SK-N-DZ (cell line): ENCODE measurements around the gene MYO3B.
A peak's percentile ranks its signal among the peaks of the same experiment; 100 is the strongest.

Experiments used
- DNase-seq: peaks from one replicate; pipeline ENCODE4 v3.0.0-alpha.2; 2015; ENCODE audit warnings: low spot score

Gene MYO3B

DNA sequence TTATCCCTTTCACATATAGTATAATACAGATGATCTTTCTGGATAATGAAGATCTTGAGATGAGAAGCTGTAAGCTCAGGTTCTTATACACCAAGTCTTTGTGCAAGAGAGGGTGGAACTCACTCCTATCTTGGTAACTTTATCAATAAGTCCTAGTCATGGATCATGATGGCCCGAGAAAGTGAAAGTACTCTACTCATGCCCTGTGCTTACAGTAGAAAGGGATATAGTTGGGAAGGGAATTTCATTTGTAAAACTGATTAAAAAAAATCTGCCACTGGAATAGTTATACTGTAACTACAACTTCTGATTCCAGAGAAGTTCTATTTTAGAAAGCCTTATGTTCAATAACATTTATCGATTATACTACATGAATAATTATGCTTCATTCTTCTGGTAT, 51.8 kb downstream of the MYO3B start:
- no peak for DNase-seq

DNA sequence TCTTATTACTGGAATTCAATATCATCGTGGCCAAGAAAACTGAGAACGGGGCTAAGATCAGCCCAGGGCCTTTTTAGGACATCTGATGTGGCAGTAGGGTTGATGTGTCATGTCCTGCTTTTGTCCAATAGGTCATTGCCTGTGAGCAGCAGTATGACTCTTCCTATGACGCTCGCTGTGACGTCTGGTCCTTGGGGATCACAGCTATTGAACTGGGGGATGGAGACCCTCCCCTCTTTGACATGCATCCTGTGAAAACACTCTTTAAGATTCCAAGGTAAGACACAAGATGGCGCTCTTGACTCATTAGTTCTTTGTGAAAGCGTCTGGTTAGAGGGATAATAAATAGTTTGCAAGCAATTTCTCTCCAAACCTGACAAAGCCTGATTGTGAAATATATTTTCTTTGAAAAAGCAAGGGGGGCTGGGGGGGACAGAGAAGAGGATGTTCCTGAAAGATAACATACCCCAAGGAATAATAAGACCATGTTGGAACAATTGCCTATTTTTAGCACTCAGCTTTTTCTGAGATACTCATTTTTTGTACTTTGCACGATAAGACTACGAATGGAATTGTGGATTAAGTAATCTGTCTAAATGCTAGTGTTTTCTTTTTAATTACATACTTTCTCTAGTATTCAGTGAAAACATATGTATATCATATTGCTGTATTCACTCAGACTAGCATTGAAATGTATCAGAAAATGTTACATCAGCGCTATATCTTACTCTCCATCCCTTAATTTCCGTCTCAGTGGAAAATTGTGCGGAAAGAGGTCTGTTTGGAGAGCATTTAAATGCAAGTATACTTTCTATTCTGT, 58.1 kb downstream of the MYO3B start:
- peak; percentile 50 for DNase-seq

DNA sequence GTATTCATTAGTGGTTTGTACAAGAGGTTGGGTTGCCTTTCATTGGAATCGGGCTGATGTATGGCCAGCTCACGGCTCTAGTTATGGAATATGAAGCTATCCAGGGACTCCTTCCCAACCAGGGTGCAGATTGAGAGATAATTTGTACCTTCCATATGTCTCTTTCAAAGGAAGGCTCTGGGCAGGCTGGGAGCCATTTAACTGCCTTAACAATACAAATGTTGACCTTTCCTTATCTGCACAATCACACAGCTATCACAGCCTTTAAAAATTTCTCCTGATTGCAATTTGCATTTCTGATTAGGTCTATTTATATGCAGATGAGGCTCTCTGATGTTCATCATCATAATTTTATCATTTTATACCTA, 58.7 kb downstream of the MYO3B start:
- peak; percentile 15 for DNase-seq

DNA sequence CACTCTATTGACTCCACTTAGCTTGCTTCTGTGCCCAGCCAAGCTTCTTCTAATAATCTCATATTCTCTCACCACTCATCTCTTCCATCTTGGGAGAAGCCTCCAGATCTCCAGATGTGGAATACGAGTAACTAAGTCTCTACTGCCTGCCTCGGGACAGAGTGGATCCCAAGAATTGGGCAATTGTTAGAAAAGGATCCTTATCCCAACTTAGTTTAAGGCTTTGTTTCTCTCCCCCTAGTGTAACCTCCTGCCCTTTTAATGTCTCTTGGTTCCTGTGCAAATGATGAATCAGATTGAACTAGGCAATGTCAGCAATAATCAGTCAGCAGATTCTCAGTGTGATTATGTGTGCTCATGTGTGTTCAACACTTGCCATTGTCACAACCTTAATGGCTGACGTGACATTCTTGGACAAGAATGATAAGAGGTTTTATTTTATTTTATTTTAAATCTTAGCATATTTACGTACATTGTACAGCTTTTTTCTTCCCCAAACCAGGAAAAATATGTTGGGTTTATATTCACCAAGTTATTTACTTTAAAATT, 59.7 kb downstream of the MYO3B start:
- no peak for DNase-seq

DNA sequence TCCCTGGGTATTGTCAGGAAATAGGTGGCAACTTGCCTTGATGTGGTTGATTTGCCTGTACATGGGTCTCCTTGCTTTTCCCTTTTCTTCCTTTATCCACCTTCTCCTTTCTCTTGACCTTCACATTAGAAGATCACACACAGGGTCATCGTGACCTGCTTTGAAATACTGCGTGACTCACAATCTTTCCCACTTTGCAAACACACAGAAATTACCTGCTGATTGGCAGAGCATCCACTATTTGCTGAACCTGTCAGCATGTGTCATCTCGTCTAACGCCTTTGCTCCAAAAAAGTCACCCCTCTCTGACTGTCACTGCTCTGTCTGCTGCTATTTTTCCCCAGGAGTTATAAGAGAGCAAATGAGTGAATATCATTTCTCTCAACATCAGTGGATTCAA, 60.8 kb downstream of the MYO3B start:
- DNase-seq, result no peak

DNA sequence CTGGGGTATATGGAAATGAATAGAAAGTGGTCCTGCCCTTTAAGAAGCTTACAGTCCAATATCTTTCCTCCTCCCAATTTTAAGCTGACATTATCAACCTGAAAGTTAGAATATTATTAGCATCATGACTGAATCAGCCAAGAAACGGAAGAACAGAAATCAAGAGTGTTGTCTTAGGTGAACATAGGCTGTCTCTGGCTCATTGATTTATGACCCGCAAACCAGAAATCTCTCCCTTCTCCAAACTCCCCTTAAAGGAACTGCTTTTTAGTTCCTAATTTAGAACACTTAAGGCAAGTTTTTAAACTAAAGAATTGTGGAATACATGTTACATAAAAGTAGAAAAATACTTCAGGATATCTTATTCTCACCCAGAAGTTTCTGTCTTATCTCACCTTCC, 62.7 kb downstream of the MYO3B start:
- DNase-seq, result no peak

DNA sequence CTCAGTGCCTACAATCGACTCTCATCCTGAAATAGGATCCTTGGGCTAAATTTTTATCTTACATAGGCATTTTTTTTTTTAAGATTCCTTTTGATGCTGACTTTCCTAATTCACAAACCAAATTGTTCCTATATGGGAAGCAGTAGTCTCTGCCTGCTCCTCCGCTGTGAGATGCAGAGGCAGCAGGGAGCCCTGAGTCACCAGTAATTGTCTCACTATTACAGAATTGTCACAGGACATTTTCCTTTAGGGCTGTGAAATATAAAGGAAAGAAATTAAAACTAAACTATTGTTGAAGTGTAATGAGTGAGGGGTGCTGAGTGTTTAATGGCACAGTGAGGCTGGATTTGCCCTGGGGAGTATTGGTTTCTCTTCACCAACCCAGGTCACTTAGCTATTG, 63.8 kb downstream of the MYO3B start:
- DNase-seq, result no peak

DNA sequence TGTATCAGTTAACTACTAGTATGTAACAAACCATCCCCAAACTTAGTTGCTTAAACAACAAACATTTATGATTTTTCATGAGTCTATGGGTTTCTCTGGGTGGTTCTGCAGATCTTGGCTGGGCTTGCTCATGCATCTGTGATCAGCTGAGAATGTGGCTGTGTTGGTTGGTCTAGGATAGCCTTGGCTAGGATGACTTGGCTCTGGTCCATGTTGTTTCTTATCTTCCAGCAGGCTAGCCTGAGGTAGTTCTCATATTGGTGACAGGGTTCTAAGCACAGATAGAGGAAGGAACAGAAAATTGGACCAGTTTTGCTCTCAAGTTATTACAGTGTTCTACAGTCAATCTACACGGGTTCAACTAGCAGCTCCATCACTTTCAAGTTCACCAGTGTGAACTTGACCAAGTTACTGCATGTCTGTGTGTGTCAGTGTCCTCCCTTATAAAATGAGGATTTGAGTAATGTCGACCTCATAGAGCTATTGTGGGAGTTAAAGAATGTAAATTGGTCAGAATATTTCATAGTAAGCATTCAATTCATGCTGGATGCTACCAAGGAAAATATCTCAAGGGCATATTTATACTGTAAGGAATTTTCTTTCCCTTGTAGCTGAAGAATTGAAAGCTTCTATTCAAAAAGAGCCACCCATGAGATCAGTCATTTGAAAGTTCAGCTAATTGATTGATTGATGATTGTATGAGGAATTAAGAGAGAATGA, 65.3 kb downstream of the MYO3B start:
- DNase-seq, result no peak

DNA sequence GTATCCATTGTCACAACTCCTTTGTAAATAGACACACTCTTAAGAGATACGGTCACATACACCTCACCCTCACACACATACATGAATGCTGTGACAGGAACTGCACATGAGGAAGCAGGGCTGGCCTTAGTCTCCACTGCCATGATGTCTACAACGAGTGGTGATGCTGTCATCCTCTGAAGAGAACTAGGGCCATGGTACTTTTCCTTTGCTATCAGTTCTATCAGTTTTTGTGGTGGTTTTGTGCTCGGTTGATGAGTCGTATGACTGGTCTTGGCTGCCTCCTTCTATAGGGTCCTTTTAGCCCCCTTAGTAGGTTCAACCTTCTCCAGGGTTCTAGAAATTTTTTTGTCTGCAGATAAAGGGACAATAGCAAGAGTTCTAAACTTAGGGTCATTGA, 66.0 kb downstream of the MYO3B start:
- DNase-seq, result no peak

DNA sequence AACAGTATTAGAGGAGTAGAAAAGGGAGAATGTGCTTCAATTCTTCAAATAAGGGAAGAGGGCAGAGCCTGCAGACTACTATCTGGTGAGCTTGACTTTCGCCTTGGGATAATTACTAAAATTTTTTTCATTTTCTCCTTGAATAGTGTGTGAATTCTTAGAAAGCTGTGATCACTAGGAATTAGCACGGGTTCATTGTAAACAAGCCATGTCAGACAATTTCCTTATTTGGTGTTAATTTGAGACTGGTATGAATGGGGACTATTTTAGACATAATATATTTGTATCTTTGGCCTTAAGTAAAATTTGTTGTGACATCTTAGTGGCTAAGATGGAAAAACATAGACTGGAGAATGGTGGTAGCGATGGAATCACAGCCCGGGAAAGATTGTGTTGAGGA, 66.6 kb downstream of the MYO3B start:
- DNase-seq, result no peak

DNA sequence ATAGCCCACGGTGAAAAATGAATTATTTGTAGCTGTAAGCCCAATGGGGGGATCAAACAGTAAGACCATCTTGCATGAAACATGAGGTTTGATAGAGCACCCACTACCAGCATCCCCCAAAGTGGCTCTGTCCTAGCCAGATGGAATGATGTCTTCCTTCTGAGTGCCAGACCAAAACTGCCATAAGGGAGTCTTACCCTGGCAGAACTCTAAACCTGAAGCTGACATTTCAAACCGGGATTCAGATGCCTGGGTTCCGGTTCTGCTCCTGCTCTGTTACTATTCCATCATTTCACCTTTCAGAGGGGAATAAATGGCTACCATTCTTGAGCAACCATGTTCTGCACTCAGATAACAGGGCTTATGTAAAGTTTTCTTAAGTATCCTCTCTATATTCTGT, 67.4 kb downstream of the MYO3B start:
- DNase-seq, result no peak

DNA sequence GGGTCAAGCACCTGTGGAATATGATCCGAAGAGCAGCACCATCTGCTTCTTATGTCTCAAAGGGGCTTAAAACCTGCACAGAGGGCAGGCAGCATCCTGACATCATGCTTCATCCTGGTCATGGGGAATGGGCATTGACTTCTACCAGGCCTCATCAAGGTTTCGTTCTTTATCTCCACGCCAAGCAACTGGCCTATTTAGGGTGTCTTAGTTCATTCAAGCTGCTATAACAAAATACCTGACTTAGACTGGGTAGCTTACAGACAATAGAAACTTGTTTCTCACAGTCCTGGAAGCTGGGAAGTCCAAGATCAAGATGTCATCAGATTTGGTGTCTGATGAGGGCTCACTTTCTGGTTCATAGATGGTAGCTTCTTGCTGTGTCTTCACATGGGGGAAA, 69.4 kb downstream of the MYO3B start:
- DNase-seq, result no peak

DNA sequence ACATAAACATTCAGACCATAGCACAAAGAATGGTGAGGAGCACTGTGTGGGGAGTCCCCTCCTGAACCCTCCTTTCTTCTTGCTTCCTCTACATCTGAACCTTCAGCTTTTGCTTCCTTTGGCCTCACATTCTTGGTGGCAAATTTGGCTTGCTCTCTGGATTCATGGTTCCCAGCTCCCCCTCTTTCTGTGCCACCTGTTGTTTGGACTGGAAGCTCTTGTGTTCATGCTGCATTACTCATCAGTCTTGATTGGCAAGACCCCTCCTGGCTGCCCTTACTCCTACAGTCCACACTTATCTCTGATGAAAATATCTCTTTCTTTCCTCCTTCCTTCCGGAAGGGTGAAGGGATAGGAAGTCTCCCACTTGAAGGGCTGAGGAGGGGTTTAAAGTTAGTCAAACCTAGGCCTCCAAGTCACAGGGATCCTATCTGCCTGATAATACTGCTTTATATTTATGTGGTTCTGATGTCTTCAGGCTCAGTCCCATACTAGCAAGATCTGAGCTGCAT, 70.0 kb downstream of the MYO3B start:
- DNase-seq, result no peak

DNA sequence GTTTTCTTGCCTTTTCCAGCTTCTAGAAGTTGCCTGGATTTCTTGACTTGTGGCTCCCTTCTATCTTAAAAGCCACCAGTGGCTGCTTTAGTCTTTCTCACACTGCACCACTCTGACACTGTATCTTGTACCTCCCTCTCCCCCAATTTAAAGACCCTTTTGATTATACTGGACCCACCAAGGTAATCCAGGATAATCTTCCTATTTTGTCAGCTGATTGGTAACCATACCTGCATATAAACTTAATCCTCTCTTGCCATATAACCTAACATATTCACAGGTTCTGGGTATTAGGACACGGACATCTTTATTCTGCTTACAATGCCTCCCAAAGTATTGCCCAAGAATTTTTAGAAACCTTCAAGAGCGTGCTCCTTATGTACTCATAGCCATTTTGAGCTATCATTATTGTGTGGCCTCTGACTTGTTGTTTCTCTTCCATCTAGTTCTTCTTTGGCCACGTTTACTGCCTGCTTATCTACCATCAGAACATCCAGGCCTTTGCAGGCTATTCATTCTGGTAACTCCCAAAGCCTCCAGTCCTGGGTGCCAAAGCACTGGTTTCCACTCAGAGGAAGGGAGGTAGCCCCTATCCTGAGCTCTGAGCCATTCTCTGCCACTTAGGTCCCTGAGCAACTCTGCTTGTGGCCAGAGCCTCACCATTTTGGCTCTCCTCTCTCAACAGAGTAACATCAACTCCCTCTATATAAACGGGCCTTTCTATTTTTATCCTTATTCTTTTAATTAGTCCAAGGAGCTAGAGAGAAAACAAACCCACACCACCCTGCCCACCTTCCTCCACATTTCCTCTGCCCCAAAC, 70.8 kb downstream of the MYO3B start:
- DNase-seq, result no peak

DNA sequence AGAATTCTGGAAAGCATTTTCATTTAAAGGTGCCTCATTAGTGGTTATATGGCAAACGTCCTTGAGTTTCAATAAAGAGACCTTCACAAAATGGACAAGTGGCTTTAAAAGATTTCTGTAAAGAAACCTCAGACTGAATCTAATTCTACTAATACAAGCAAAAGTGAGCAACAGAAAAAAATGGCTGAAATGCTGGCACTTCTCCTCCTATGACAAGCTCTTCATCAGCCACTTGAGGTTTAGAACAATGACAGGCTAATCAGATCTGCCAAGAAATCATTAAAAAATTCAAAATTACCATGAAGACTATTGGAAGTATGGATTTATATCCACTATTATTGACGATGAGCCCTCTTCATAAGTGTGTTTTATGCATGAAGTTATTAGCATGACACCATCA, 71.8 kb downstream of the MYO3B start:
- DNase-seq, result no peak

DNA sequence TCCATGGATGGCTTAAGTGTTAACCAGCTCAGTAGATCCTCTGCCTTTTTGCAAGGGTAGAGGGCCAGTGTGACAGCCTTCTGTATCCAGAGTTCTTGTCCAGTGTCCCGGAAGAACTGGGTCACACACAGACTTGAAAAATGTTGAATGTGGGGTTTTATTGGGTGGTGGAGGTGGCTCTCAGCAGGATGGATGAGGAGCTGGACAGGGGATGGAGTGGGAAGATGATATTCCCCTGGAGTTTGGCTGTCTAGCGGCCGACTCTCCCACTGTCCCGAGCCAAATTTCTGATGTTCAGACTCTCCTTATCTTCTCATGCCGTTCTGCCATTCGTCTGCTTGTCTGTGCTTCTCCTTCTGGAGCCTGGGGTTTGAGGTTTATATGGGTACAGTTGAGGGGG, 72.6 kb downstream of the MYO3B start:
- DNase-seq, result no peak

DNA sequence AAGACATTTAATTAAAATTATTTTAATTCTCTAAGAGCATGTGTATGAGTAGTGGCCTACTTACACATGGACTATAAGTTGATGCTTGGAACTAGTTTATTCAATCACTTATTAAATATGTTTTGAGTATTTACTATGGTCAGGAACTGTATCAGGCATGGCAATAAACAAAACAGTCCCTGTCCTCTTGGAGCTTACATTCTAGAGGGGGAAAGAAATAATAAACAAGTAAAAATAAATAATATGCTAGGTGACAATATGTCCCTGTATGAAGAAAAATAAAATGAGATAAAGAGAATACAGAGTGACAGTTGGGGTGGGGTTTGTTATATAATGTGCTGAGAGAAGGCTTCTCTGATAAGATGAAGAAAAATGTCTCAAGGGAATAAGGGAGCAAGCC, 74.5 kb downstream of the MYO3B start:
- DNase-seq, result no peak

DNA sequence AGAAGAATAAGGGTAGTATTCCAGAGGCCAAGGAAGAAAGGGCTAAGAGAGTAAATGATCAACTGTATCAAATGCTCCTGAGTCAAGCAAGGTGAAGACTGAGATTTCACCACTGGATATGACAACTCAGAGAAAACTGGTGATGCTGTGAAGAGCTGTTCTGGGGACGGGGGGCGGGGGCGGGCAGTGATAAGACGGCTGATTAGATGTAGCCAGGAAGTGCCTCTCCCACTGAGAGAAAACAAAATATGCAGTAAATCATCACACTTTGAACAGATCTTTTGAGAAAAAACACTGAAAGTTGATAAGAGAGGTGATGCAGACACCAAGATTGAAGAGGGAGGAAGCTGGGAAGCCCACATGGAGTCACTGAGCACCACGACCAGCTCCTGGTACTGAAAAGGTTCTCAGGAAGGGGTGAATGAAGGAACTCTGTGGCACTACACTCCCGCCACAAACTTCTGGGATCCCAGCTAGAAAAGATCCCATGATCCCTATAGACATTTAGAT, 75.8 kb downstream of the MYO3B start:
- no peak for DNase-seq

DNA sequence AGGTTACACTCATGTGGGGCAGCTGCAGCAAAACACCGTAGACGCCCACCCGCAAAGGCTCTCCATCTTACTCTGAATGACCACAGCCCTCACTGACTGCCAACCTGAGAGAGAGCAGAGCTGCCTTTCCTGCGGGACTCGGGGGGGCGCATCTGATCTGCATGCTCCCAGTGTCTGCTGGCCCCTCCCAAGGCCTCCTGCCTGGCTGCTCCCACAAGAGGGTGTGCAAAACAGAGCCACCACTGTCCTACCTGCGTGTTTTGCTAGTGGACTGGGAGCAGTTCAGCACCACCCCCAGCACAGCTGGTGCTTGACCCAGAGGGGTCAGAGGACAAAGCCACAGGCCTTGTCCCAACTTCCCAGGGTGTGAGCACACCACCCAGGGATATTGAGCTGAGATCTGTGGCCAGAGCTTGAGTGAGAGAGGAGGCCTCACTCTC, 76.4 kb downstream of the MYO3B start:
- DNase-seq, result no peak

DNA sequence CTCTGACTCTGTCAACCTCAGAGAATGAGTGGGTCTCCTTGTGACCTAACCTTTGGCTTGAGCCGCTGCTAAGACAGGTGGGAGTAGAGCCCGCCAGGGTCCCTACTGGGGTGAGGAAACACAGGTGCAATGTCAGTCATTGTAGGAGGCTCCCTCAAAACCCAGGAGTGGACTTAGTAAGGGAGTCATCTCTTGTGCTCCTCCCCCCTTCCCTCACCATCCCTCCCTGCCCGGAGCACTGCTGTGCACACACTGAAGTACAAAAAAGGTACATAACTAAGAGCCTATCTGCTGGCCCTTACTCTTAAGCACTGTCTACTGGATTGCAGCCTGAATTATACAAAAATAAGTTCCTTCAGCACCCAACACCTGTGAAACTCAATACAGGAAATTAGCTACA, 77.2 kb downstream of the MYO3B start:
- no peak for DNase-seq

DNA sequence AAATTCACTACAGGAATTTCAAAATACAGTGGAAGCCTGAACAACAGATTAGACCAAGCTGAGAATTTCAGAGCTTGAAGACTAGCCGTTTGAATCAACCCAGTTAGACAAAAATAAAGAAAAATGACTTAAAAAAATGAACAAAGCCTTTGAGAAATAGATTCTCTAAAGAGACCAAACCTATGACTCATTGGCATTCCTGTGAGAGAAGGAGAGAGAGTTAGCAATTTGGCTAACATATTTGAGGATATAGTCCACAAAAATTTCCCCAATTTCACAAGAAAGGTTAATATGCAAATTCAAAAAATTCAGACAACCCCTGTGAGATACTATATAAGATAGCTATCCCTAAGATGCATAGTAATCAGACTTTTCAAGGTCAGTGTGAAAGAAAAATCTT, 78.0 kb downstream of the MYO3B start:
- DNase-seq, result no peak

DNA sequence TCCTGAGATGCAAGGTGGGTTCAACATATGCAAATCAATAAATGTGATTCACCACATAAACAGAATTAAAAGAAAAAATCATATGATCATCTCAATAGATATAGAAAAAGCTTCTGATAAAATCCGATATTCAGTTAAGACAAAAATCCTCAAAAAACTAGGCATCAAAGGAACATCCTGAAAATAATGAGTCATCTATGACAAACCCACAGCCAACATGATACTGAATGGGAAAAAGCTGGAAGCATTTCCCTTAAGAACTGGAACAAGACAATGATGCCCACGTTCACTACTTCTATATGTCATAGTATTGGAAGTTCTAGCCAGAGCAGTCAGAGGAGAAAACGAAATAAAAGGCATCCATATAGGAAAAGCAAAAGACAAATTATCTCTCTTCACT, 80.4 kb downstream of the MYO3B start:
- no peak for DNase-seq
